HG02763 (cell line): ENCODE data around the gene PLIN5.

ENCODE experiments used
- ATAC-seq: cut with Tn5 transposase; IDR thresholded peaks from one replicate; pipeline ENCODE4 v1.9.1; 2021; ENCODE audit warnings: mild to moderate bottlenecking, moderate library complexity; ENCODE audit not compliant: unreplicated experiment

Gene PLIN5

GRCh38 chr19:4523306-4524110 is 11.5 kb downstream of the PLIN5 start:
- ATAC-seq = no peak

GRCh38 chr19:4522291-4523002 is 12.6 kb downstream of the PLIN5 start:
- ATAC-seq = no peak

- no peak for ATAC-seq
These were observed 13.2 kb downstream of the PLIN5 start for GRCh38 chr19:4521888-4522242.

- ATAC-seq = no peak
These were observed 13.7 kb downstream of the PLIN5 start for GRCh38 chr19:4521170-4521887.

- no peak for ATAC-seq
These were observed 15.3 kb downstream of the PLIN5 start for GRCh38 chr19:4519521-4520277.

- no peak for ATAC-seq
These were observed 15.9 kb downstream of the PLIN5 start for GRCh38 chr19:4519172-4519496.

GRCh38 chr19:4518345-4519171 is 16.5 kb downstream of the PLIN5 start, which contains the start of gene PLIN4:
Gene PLIN4 (minus strand): TSS chr19:4518486. CDS start chr19:4518272, 214 bp downstream.
- ATAC-seq = no peak

- no peak for ATAC-seq
These were observed 17.5 kb downstream of the PLIN5 start for GRCh38 chr19:4517451-4518057.

GRCh38 chr19:4516939-4517300 is 18.1 kb downstream of the PLIN5 start:
- no peak for ATAC-seq

GRCh38 chr19:4516199-4516938 is 18.7 kb downstream of the PLIN5 start:
- ATAC-seq = no peak

- ATAC-seq = no peak
These were observed 19.3 kb downstream of the PLIN5 start for GRCh38 chr19:4515732-4516131.

GRCh38 chr19:4513248-4513647 is 21.8 kb downstream of the PLIN5 start:
- no peak for ATAC-seq

GRCh38 chr19:4512070-4512469 is 23.0 kb downstream of the PLIN5 start:
- no peak for ATAC-seq

- no peak for ATAC-seq
These were observed 23.5 kb downstream of the PLIN5 start for GRCh38 chr19:4511300-4512054.

- ATAC-seq = no peak
These were observed 24.4 kb downstream of the PLIN5 start for GRCh38 chr19:4510435-4511255.

- no peak for ATAC-seq
These were observed 26.3 kb downstream of the PLIN5 start for GRCh38 chr19:4508698-4509097.

- ATAC-seq = no peak
These were observed 27.2 kb downstream of the PLIN5 start for GRCh38 chr19:4507804-4508203.

GRCh38 chr19:4507150-4507452 is 27.9 kb downstream of the PLIN5 start:
- no peak for ATAC-seq
